ENCODE measurements around the gene LAPTM5. TPM values are rescaled to one million over a fixed set of nuclear protein-coding genes. Genes with fewer than 3 reads are reported as not detected.

Gene LAPTM5
- total and polyA plus RNA-seq, 4 donors: 18.0 to 46.2 (median 28.1) TPM

- Histone ChIP-seq H3K4me1 (ENCODE audit: control insufficient read depth in 4 of 4, insufficient read depth in 4 of 4, low read length in 3 of 4) (peaks cover 0 to 9% (median 4%) of the 10 kb centered on the region in 4 donors), H3K9me3 (ENCODE audit: control insufficient read depth in 4 of 4, low read length in 3 of 4) (no peaks in the 10 kb centered on the region), H3K27ac (ENCODE audit: low read depth in 1 of 2, low read length in 2 of 2) (no peak overlapping the region), H3K4me3 (ENCODE audit: low read depth in 1 of 3, low read length in 3 of 3) (no peak overlapping the region), H3K36me3 (ENCODE audit: control insufficient read depth in 4 of 4, insufficient read depth in 3 of 4, low read depth in 1 of 4, low read length in 3 of 4) (peaks cover 0 to 10% (median 1%) of the 10 kb centered on the region in 4 donors), H3K27me3 (ENCODE audit: control insufficient read depth in 4 of 4, insufficient read depth in 4 of 4, low read length in 3 of 4) (no peaks in the 10 kb centered on the region), H3K9ac (ENCODE audit: low read depth in 1 of 2, low read length in 2 of 2) (no peak overlapping the region)
- WGBS: 79% methylated on average over 9 of the region's 9 CpGs
- DNase-seq (ENCODE audit: low spot score): no peak
- TF ChIP-seq GABPA (IDR thresholded peaks at IDR 0.05 in 1 of 2, conservative IDR thresholded peaks at IDR 0.05 in 1 of 2) (no peak), HNF4A (conservative IDR thresholded peaks at IDR 0.05) (no peak), TAF1 (conservative IDR thresholded peaks at IDR 0.05) (no peak), RXRA (IDR thresholded peaks at IDR 0.05) (no peak), HNF4G (IDR thresholded peaks at IDR 0.05) (no peak), JUND (IDR thresholded peaks at IDR 0.05) (no peak), ATF3 (IDR thresholded peaks at IDR 0.05) (no peak), YY1 (IDR thresholded peaks at IDR 0.05) (no peak), REST (IDR thresholded peaks at IDR 0.05) (no peak)
- TF ChIP-seq, protein P1, sequence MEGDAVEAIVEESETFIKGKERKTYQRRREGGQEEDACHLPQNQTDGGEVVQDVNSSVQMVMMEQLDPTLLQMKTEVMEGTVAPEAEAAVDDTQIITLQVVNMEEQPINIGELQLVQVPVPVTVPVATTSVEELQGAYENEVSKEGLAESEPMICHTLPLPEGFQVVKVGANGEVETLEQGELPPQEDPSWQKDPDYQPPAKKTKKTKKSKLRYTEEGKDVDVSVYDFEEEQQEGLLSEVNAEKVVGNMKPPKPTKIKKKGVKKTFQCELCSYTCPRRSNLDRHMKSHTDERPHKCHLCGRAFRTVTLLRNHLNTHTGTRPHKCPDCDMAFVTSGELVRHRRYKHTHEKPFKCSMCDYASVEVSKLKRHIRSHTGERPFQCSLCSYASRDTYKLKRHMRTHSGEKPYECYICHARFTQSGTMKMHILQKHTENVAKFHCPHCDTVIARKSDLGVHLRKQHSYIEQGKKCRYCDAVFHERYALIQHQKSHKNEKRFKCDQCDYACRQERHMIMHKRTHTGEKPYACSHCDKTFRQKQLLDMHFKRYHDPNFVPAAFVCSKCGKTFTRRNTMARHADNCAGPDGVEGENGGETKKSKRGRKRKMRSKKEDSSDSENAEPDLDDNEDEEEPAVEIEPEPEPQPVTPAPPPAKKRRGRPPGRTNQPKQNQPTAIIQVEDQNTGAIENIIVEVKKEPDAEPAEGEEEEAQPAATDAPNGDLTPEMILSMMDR (IDR thresholded peaks at IDR 0.05; ENCODE audit: low read depth, low read length, missing input control): no peak
Measured at GRCh38 chr1:30721812-30722537, 35.6 kb downstream of the LAPTM5 start.

GRCh38 chr1:30721341-30721793 lies 36.2 kb downstream of the LAPTM5 start:
- Histone ChIP-seq H3K27ac (ENCODE audit: low read depth in 1 of 2, low read length in 2 of 2) (no peak overlapping the region), H3K36me3 (ENCODE audit: control insufficient read depth in 4 of 4, insufficient read depth in 3 of 4, low read depth in 1 of 4, low read length in 3 of 4) (peaks cover 0 to 10% (median 1%) of the 10 kb centered on the region in 4 donors), H3K9ac (ENCODE audit: low read depth in 1 of 2, low read length in 2 of 2) (no peak overlapping the region), H3K4me3 (ENCODE audit: low read depth in 1 of 3, low read length in 3 of 3) (no peak overlapping the region), H3K9me3 (ENCODE audit: control insufficient read depth in 4 of 4, low read length in 3 of 4) (no peaks in the 10 kb centered on the region), H3K27me3 (ENCODE audit: control insufficient read depth in 4 of 4, insufficient read depth in 4 of 4, low read length in 3 of 4) (no peaks in the 10 kb centered on the region), H3K4me1 (ENCODE audit: control insufficient read depth in 4 of 4, insufficient read depth in 4 of 4, low read length in 3 of 4) (peaks cover 0 to 9% (median 4%) of the 10 kb centered on the region in 4 donors)
- WGBS: 98% methylated on average over 27 of the region's 27 CpGs
- no peak for TF ChIP-seq RAD21 (IDR thresholded peaks at IDR 0.05)
- no peak for TF ChIP-seq TAF1 (conservative IDR thresholded peaks at IDR 0.05)
- TF ChIP-seq MAX (IDR thresholded peaks at IDR 0.05): no peak
- TF ChIP-seq EGR1 (IDR thresholded peaks at IDR 0.05; ENCODE audit: low read depth in 2 of 2): no peak
- no peak for TF ChIP-seq GABPA (IDR thresholded peaks at IDR 0.05 in 1 of 2, conservative IDR thresholded peaks at IDR 0.05 in 1 of 2)
- TF ChIP-seq ATF3 (IDR thresholded peaks at IDR 0.05): no peak
- no peak for TF ChIP-seq SP1 (IDR thresholded peaks at IDR 0.05)
- TF ChIP-seq HNF4G (IDR thresholded peaks at IDR 0.05): no peak
- TF ChIP-seq FOXA1 (IDR thresholded peaks at IDR 0.05): no peak
- no peak for TF ChIP-seq JUND (IDR thresholded peaks at IDR 0.05)
- no peak for TF ChIP-seq HNF4A (conservative IDR thresholded peaks at IDR 0.05)
- TF ChIP-seq, protein P1 (IDR thresholded peaks at IDR 0.05; ENCODE audit: low read depth, low read length, missing input control): no peak
- DNase-seq (ENCODE audit: low spot score): no peak
